Stimulated activated CD4-positive, alpha-beta T cell treated with anti-CD3 and anti-CD28 coated beads, Interleukin-15, amount 100 ng/mL, for 24 hours (primary cell): ENCODE measurements around the gene ACAP2.
"Not testable (repeated sequence)": the region's sequence is repeated elsewhere in the genome, so short reads cannot be mapped to it uniquely, and the experiment has no call there.

ENCODE experiments used
- DNase-seq: peaks from one replicate; pipeline ENCODE4 v3.0.0-alpha.2; 2020

The ACAP2 gene

GRCh38 chr3:195240939-195241338, 201.9 kb downstream of the ACAP2 start:
- DNase-seq, result no peak

- no peak for DNase-seq
These were observed 202.6 kb downstream of the ACAP2 start for GRCh38 chr3:195240171-195240701.

GRCh38 chr3:195239121-195239520, 203.7 kb downstream of the ACAP2 start:
- no peak for DNase-seq

GRCh38 chr3:195238586-195239118, 204.2 kb downstream of the ACAP2 start:
- no peak for DNase-seq

GRCh38 chr3:195238081-195238571, 204.7 kb downstream of the ACAP2 start:
- DNase-seq, result no peak

- no peak for DNase-seq
These were observed 205.8 kb downstream of the ACAP2 start for GRCh38 chr3:195236801-195237570.

GRCh38 chr3:195236076-195236798, 206.6 kb downstream of the ACAP2 start:
- DNase-seq, result no peak

GRCh38 chr3:195230244-195230643, 212.6 kb downstream of the ACAP2 start:
- DNase-seq, result no peak

- DNase-seq, result not testable (repeated sequence)
These were observed 213.9 kb downstream of the ACAP2 start for GRCh38 chr3:195228886-195229285.

- DNase-seq, result no peak
These were observed 214.9 kb downstream of the ACAP2 start for GRCh38 chr3:195227871-195228270.

- DNase-seq, result peak; percentile 15
These were observed 215.8 kb downstream of the ACAP2 start for GRCh38 chr3:195226900-195227447.

GRCh38 chr3:195226445-195226844, 216.4 kb downstream of the ACAP2 start:
- no peak for DNase-seq

- DNase-seq, result no peak
These were observed 217.7 kb downstream of the ACAP2 start for GRCh38 chr3:195224980-195225580.
